ENCODE data around the gene ALG14.
"Not testable (repeated sequence)": the region's sequence is repeated elsewhere in the genome, so short reads cannot be mapped to it uniquely, and the experiment has no call there.

ALG14 gene

GRCh38 chr1:95021805-95022643, 50.7 kb downstream of the ALG14 start:
- Histone ChIP-seq H3K9me3 (ENCODE audit: control insufficient read depth, insufficient read depth, low read length) (no peaks in the 10 kb centered on the region), H3K27me3 (ENCODE audit: control insufficient read depth, insufficient read depth, low read length) (no peaks in the 10 kb centered on the region), H3K27ac (ENCODE audit: low read depth, low read length) (no peak overlapping the region), H3K4me3 (ENCODE audit: low read depth, low read length) (no peak overlapping the region), H3K4me1 (ENCODE audit: control insufficient read depth, insufficient read depth, low read length) (peaks cover 4% of the 10 kb centered on the region; the same call in 1 of the 2 replicates), H3K36me3 (ENCODE audit: control insufficient read depth, insufficient read depth, low read length) (no peaks in the 10 kb centered on the region), H3K9ac (ENCODE audit: low read depth, low read length) (no peak overlapping the region)

DNA sequence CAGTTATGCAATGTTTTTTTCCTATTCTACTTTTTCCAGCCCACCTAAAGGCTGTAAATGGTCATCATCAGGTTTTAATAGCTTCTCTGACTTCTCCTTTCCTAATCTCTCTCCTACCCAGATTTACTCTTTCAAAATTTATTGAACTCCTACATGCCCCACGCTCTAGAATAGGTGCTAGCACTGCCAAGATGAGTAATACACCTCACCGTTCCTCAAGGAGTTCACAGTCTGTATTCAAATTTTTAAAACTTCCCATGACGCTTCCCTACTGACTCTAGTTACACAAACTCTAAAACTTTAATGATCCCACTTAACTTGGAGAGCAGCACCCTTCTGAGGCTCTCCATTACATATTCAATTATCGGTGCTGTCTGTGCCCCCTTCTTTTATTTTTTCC, 51.6 kb downstream of the ALG14 start:
- Histone ChIP-seq H3K27ac (ENCODE audit: low read depth, low read length) (no peak overlapping the region), H3K27me3 (ENCODE audit: control insufficient read depth, insufficient read depth, low read length) (no peaks in the 10 kb centered on the region), H3K9ac (ENCODE audit: low read depth, low read length) (no peak overlapping the region), H3K36me3 (ENCODE audit: control insufficient read depth, insufficient read depth, low read length) (no peaks in the 10 kb centered on the region), H3K9me3 (ENCODE audit: control insufficient read depth, insufficient read depth, low read length) (no peaks in the 10 kb centered on the region), H3K4me3 (ENCODE audit: low read depth, low read length) (no peak overlapping the region), H3K4me1 (ENCODE audit: control insufficient read depth, insufficient read depth, low read length) (peaks cover 4% of the 10 kb centered on the region; the same call in 1 of the 2 replicates)

DNA sequence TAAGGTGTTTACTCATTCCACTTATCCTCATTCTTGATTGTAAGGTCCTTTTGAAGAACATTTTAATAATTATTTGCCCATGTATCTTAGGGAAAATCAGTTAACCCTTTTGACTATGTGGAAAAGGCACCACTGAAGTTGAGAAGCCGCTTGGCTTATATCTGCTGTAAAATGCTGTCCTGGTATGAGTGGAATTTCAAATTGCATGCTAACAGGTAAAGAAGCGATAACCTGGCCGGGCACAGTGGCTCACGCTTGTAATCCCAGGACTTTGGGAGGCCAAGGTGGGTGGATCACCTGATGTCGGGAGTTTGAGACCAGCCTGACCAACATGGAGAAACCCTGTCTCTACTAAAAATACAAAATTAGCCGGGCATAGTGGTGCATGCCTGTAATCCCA, 53.3 kb downstream of the ALG14 start:
- not testable (repeated sequence) for H3K27me3 ChIP-seq (ENCODE audit: control insufficient read depth, insufficient read depth, low read length); H3K27ac ChIP-seq (ENCODE audit: low read depth, low read length); H3K9me3 ChIP-seq (ENCODE audit: control insufficient read depth, insufficient read depth, low read length); H3K36me3 ChIP-seq (ENCODE audit: control insufficient read depth, insufficient read depth, low read length); H3K9ac ChIP-seq (ENCODE audit: low read depth, low read length); H3K4me1 ChIP-seq (ENCODE audit: control insufficient read depth, insufficient read depth, low read length); H3K4me3 ChIP-seq (ENCODE audit: low read depth, low read length)

- Histone ChIP-seq H3K36me3 (ENCODE audit: control insufficient read depth, insufficient read depth, low read length) (no peaks in the 10 kb centered on the region), H3K4me1 (ENCODE audit: control insufficient read depth, insufficient read depth, low read length) (peaks cover 4% of the 10 kb centered on the region; the same call in 1 of the 2 replicates), H3K27ac (ENCODE audit: low read depth, low read length) (no peak overlapping the region), H3K9me3 (ENCODE audit: control insufficient read depth, insufficient read depth, low read length) (no peaks in the 10 kb centered on the region), H3K4me3 (ENCODE audit: low read depth, low read length) (no peak overlapping the region), H3K9ac (ENCODE audit: low read depth, low read length) (no peak overlapping the region), H3K27me3 (ENCODE audit: control insufficient read depth, insufficient read depth, low read length) (no peaks in the 10 kb centered on the region)
Measured at GRCh38 chr1:95018602-95019369, 54.0 kb downstream of the ALG14 start.

- Histone ChIP-seq H3K27me3 (ENCODE audit: control insufficient read depth, insufficient read depth, low read length) (no peaks in the 10 kb centered on the region), H3K4me1 (ENCODE audit: control insufficient read depth, insufficient read depth, low read length) (peaks cover 4% of the 10 kb centered on the region; the same call in 1 of the 2 replicates), H3K9me3 (ENCODE audit: control insufficient read depth, insufficient read depth, low read length) (no peaks in the 10 kb centered on the region), H3K9ac (ENCODE audit: low read depth, low read length) (no peak overlapping the region), H3K36me3 (ENCODE audit: control insufficient read depth, insufficient read depth, low read length) (no peaks in the 10 kb centered on the region), H3K27ac (ENCODE audit: low read depth, low read length) (no peak overlapping the region), H3K4me3 (ENCODE audit: low read depth, low read length) (no peak overlapping the region)
Measured at GRCh38 chr1:95017775-95018174, 55.0 kb downstream of the ALG14 start.

DNA sequence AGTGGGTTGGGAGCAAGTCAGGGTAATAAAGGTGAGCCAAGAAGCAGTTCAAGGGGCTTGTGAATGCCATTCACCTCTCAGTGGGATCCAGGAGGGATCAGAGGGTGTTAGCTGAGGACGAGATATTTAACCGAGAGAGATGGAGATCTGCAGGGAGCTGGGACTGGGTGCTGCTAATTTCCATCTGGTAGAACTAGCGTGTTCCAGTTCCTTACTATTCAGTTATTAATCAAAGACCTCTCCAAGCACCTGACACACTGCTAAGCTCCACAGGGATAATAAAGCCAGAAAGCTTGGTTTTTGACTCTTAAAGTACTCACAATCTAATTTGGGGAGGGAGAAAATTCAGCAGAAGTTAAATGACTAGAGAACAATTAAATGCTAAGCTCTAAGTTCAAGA, 57.7 kb downstream of the ALG14 start:
- Histone ChIP-seq H3K9me3 (ENCODE audit: control insufficient read depth, insufficient read depth, low read length) (no peaks in the 10 kb centered on the region), H3K27me3 (ENCODE audit: control insufficient read depth, insufficient read depth, low read length) (no peaks in the 10 kb centered on the region), H3K4me3 (ENCODE audit: low read depth, low read length) (no peak overlapping the region), H3K4me1 (ENCODE audit: control insufficient read depth, insufficient read depth, low read length) (peaks cover 4% of the 10 kb centered on the region; the same call in 1 of the 2 replicates), H3K27ac (ENCODE audit: low read depth, low read length) (no peak overlapping the region), H3K9ac (ENCODE audit: low read depth, low read length) (no peak overlapping the region), H3K36me3 (ENCODE audit: control insufficient read depth, insufficient read depth, low read length) (no peaks in the 10 kb centered on the region)

DNA sequence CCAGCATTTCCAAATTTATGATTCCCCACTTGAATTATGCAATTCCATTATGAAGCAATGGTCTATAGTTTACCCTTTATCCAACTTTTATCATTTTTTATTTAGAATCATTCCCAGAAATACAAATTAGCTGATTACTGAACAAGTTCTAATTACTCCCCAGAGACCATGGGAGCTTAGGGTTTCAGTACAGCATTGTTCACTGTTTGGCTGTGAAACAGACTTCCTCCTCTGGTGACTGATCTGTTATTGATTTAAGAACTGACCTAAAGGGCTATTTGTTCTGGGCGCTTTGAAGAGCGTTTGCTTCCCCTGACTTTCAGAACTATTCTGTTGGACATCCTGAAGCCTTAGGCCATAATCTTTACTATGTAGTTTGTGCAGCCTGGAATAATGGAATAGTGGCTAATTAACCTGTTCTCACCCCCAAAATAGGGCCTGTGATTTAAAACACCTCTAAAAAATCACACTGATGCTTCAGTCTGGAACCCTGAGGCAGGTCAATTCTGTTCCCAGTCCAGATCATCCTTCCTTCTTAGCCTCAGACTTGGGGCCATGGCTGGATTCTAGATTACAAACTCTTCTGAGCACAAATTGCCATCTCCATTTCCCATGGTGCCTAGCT, 58.7 kb downstream of the ALG14 start:
- Histone ChIP-seq H3K36me3 (ENCODE audit: control insufficient read depth, insufficient read depth, low read length) (no peaks in the 10 kb centered on the region), H3K27ac (ENCODE audit: low read depth, low read length) (no peak overlapping the region), H3K4me3 (ENCODE audit: low read depth, low read length) (no peak overlapping the region), H3K9ac (ENCODE audit: low read depth, low read length) (no peak overlapping the region), H3K9me3 (ENCODE audit: control insufficient read depth, insufficient read depth, low read length) (no peaks in the 10 kb centered on the region), H3K4me1 (ENCODE audit: control insufficient read depth, insufficient read depth, low read length) (peaks cover 4% of the 10 kb centered on the region; the same call in 1 of the 2 replicates), H3K27me3 (ENCODE audit: control insufficient read depth, insufficient read depth, low read length) (no peaks in the 10 kb centered on the region)

- Histone ChIP-seq H3K9ac (ENCODE audit: low read depth, low read length) (no peak overlapping the region), H3K27me3 (ENCODE audit: control insufficient read depth, insufficient read depth, low read length) (no peaks in the 10 kb centered on the region), H3K27ac (ENCODE audit: low read depth, low read length) (no peak overlapping the region), H3K36me3 (ENCODE audit: control insufficient read depth, insufficient read depth, low read length) (no peaks in the 10 kb centered on the region), H3K4me3 (ENCODE audit: low read depth, low read length) (no peak overlapping the region), H3K4me1 (ENCODE audit: control insufficient read depth, insufficient read depth, low read length) (no peaks in the 10 kb centered on the region), H3K9me3 (ENCODE audit: control insufficient read depth, insufficient read depth, low read length) (no peaks in the 10 kb centered on the region)
Measured at GRCh38 chr1:95012389-95012788, 60.4 kb downstream of the ALG14 start.

DNA sequence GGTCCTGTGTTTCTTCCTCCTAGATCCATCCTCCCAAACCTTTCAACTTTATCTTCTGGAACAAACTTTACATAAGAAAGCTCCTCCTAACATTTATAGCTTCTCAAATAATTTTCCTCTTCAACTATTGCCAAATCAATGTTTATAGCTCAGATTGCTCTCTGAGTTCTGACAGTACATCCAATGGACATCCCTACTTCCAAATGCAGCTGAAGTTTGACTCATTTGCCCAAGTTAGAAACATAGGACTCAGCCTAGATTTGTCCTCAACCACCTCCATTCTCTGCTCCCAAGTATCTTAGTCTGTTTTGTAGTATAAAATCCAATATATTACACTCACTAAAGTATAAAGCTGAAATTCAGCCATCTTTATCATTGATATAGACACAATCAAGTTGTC, 62.6 kb downstream of the ALG14 start:
- H3K4me1 ChIP-seq (ENCODE audit: control insufficient read depth, insufficient read depth, low read length): no peaks in the 10 kb centered on the region
- no peaks in the 10 kb centered on the region for H3K9me3 ChIP-seq (ENCODE audit: control insufficient read depth, insufficient read depth, low read length)
- no peaks in the 10 kb centered on the region for H3K36me3 ChIP-seq (ENCODE audit: control insufficient read depth, insufficient read depth, low read length)
- no peak overlapping the region for H3K27ac ChIP-seq (ENCODE audit: low read depth, low read length)
- H3K9ac ChIP-seq (ENCODE audit: low read depth, low read length): no peak overlapping the region
- no peak overlapping the region for H3K4me3 ChIP-seq (ENCODE audit: low read depth, low read length)
- no peaks in the 10 kb centered on the region for H3K27me3 ChIP-seq (ENCODE audit: control insufficient read depth, insufficient read depth, low read length)

DNA sequence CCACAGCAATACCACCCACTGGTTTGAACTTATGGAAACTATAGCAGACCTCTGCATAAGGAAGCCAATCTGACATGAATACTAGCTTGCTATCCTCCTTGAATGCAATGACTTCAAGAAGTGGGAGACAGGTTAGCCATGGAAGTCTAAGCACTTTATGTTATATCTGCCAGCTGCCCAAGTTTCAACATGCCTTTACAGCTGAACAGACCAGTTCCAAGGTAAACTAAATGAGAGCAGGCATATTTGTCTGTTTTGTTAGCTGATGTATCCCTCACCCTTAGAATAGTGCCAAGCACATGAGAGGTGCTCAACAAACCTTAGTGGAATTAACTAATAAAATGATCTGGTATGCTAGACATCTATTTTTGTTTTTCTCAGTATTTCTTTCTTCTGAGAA, 65.1 kb downstream of the ALG14 start:
- Histone ChIP-seq H3K9ac (ENCODE audit: low read depth, low read length) (no peak overlapping the region), H3K4me3 (ENCODE audit: low read depth, low read length) (no peak overlapping the region)

GRCh38 chr1:95006681-95007080, 66.1 kb downstream of the ALG14 start:
- H3K9ac ChIP-seq (ENCODE audit: low read depth, low read length): no peak overlapping the region
- no peak overlapping the region for H3K27ac ChIP-seq (ENCODE audit: low read depth, low read length)
- H3K27me3 ChIP-seq (ENCODE audit: control insufficient read depth, insufficient read depth, low read length): no peaks in the 10 kb centered on the region
- peaks cover 7% of the 10 kb centered on the region for H3K4me1 ChIP-seq (ENCODE audit: control insufficient read depth, insufficient read depth, low read length)
- H3K4me3 ChIP-seq (ENCODE audit: low read depth, low read length): no peak overlapping the region
- no peaks in the 10 kb centered on the region for H3K9me3 ChIP-seq (ENCODE audit: control insufficient read depth, insufficient read depth, low read length)
- H3K36me3 ChIP-seq (ENCODE audit: control insufficient read depth, insufficient read depth, low read length): no peaks in the 10 kb centered on the region

More for the DNA sequence above, 65.1 kb downstream of the ALG14 start:
- H3K27me3 ChIP-seq (ENCODE audit: control insufficient read depth, insufficient read depth, low read length): no peaks in the 10 kb centered on the region
- H3K4me1 ChIP-seq (ENCODE audit: control insufficient read depth, insufficient read depth, low read length): peaks cover 4% of the 10 kb centered on the region
- H3K27ac ChIP-seq (ENCODE audit: low read depth, low read length): no peak overlapping the region
- H3K9me3 ChIP-seq (ENCODE audit: control insufficient read depth, insufficient read depth, low read length): no peaks in the 10 kb centered on the region
- H3K36me3 ChIP-seq (ENCODE audit: control insufficient read depth, insufficient read depth, low read length): no peaks in the 10 kb centered on the region

All from HUES48 (cell line).